Activated CD8-positive, alpha-beta memory T cell treated with anti-CD3 and anti-CD28 coated beads for 4 hours (primary cell): ENCODE measurements around the gene C6orf15.
A peak's percentile ranks its signal among the peaks of the same experiment; 100 is the strongest.

Experiments used
- DNase-seq, 2 donors: peaks; one replicate each; pipeline ENCODE4 v3.0.0-alpha.2; 2020; ENCODE audit warnings: low read depth in 2 of 2

Gene C6orf15

GRCh38 chr6:31107052-31107451 lies 5.3 kb downstream of the C6orf15 start:
- no peak for DNase-seq

GRCh38 chr6:31103136-31103535 lies 9.2 kb downstream of the C6orf15 start:
- no peak for DNase-seq

GRCh38 chr6:31098449-31098938 lies 13.9 kb downstream of the C6orf15 start:
- DNase-seq, result no peak

GRCh38 chr6:31096656-31097055 lies 15.7 kb downstream of the C6orf15 start:
- DNase-seq, result no peak

GRCh38 chr6:31096215-31096614 lies 16.2 kb downstream of the C6orf15 start:
- DNase-seq, result no peak

- DNase-seq, result no peak
Measured at GRCh38 chr6:31094389-31094881, 17.9 kb downstream of the C6orf15 start.

GRCh38 chr6:31092769-31093505 lies 19.4 kb downstream of the C6orf15 start:
- no peak for DNase-seq

- no peak for DNase-seq
Measured at GRCh38 chr6:31092238-31092637, 20.1 kb downstream of the C6orf15 start.

GRCh38 chr6:31091680-31092079 lies 20.7 kb downstream of the C6orf15 start:
- no peak for DNase-seq

- no peak for DNase-seq
Measured at GRCh38 chr6:31090973-31091364, 21.4 kb downstream of the C6orf15 start.

GRCh38 chr6:31090275-31090972 lies 22.0 kb downstream of the C6orf15 start:
- no peak for DNase-seq

- DNase-seq, result peak; percentile 76 to 82
Measured at GRCh38 chr6:31087494-31088089, 24.8 kb downstream of the C6orf15 start.

- DNase-seq, result no peak
Measured at GRCh38 chr6:31086788-31087440, 25.5 kb downstream of the C6orf15 start.

GRCh38 chr6:31083742-31084354 lies 28.5 kb downstream of the C6orf15 start:
- no peak for DNase-seq

- DNase-seq, result no peak
Measured at GRCh38 chr6:31081872-31082271, 30.5 kb downstream of the C6orf15 start.

GRCh38 chr6:31079656-31080261 lies 32.6 kb downstream of the C6orf15 start:
- DNase-seq, result peak; percentile 20 to 33

GRCh38 chr6:31076611-31077010 lies 35.8 kb downstream of the C6orf15 start:
- DNase-seq, result no peak

GRCh38 chr6:31075528-31075927 lies 36.8 kb downstream of the C6orf15 start:
- DNase-seq, result no peak

- DNase-seq, result no peak
Measured at GRCh38 chr6:31074401-31074800, 38.0 kb downstream of the C6orf15 start.

GRCh38 chr6:31070711-31071197 lies 41.6 kb downstream of the C6orf15 start:
- DNase-seq, result no peak
